OCI-M2 (cell line): ENCODE measurements around the gene HIVEP3.
"Not testable (repeated sequence)": the region's sequence is repeated elsewhere in the genome, so short reads cannot be mapped to it uniquely, and the experiment has no call there.

Experiments
- DNase-seq: peaks from one replicate; lab custom pipeline; 2025; ENCODE audit not compliant: unreplicated experiment; lab: John Stamatoyannopoulos, UW

Gene HIVEP3

DNA sequence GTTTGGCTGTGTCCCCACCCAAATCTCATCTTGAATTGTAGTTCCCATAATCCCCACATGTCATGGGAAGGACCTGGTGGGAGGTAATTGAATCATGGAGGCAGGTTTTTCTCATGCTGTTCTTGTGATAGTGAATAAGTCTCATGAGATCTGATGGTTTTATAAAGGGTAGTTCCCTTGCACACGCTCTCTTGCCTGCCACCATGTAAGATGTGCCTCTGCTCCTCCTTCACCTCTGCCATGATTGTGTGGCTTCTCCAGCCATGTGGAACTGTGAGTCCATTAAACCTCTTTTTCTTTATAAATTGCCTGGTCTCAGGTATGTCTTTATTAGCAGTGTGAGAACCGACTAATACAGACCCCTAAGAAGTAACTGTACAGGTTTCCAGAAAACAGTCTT is 2.5 kb upstream of the HIVEP3 start:
- not testable (repeated sequence) for DNase-seq

DNA sequence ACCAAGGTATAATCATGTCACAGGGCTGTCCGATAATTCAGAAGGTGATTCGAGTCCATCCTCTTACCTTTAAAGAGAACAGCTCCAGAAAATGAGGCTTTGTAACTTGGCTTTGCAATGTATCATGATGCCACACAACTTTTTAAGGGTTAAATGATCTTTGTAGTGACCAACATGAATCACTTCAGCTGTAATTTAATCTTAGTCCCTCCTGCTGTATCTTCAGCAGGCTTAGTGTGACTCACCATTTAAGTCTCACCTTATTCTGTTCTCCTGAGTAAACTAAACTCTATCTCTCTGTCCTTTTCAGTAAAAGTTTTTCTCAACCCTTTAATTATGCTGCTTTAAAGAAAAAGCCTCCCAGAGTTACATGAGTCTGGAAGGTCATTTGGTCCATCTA is 1.9 kb upstream of the HIVEP3 start:
- no peak for DNase-seq

DNA sequence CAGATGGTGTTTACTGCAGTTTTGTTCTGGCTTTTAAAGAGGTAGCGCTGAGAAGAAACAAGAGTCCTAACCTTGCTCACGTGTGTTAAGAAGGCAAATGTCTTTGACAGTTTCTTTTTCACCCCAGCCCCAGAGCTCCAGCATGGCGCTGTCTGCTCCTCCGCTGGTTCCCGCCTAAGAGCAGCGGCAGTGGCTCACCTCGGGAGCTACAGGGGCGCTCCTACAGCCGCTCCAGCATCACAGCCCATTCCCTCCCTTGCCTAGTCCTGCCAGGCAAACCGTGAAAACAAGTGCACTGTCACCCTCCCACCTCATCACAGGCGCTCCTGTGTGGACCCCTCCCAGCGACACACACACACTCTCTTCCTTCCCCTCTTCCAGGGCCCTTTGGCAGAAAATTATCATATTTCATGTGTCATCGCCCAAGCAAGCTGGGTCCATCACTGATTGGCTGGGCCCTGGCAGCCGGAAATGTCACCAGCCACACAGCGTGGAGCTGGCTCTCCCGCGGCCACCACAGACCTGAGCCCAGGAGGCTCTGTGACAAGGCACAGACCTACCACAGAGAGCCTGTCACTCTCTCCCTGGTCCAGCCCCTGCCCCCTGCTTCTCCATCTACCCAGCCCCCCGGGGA is 1.2 kb upstream of the HIVEP3 start:
- DNase-seq = no peak

DNA sequence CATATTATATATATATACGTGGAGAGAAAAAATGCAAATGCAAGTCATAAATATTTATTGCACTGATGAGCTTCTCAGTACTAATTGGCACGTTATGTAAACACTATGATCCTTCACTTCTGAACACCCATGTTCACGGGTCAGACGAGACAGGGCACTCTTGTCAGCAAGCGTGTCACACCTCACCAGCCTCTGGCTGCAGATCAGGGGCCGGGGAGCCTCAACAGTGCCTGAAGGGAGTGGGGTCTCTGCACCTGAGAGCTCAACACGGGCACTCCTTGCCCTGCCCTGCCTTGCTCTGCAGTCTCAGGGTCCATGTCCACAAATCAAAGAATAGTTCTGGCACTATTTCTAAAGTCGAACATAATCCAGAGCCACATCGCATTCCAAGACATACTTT is 409 bp upstream of the HIVEP3 start:
- no peak for DNase-seq

DNA sequence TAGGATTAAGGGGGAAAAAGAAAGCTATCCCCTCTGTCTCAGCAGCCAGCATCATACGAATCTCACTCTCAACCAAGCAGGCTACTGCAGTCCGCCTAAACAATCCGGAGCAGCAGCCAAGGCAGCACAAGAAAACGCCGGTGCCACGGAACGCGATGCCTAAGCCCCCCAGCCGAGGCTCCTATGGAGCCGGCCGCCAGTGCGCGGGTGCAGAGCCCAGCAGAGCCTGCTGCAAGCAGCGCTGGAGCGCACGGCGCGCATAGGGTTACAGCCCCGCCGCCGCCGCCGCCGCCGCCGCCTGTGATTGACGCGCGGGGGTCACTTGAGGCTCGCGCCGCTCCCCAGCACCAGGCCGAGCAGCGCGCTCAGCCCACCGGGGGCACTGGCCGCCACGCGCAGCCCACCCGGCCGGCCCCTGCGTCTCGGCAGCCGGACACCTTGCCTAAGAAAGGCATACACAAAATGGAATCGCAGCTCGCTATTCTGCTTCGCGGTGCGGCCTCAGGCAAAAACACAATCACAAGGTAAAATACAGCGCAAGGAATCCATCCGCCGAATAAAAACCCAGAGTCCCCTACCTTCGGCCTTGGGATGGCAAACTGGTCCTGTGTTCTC is 780 bp downstream of the HIVEP3 start:
- no peak for DNase-seq

DNA sequence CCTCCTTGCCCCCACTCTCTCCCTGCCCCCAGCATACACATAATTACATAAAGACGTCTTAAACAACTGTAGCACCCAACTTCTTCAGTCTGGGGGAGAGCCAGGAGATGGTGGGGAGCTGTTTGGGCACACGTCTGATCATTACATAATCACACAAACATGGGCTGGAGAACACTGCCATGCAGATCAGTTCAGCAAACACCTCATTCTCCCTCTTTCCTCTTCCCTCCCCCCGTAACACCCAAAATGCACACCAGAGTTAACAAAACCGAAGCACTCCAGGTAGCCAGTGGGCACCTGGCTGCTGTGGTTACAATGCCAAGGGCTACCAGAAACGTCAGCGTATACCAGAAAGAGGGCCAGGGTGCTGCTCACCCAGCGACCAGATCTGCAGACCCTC is 1.6 kb downstream of the HIVEP3 start:
- DNase-seq = no peak

DNA sequence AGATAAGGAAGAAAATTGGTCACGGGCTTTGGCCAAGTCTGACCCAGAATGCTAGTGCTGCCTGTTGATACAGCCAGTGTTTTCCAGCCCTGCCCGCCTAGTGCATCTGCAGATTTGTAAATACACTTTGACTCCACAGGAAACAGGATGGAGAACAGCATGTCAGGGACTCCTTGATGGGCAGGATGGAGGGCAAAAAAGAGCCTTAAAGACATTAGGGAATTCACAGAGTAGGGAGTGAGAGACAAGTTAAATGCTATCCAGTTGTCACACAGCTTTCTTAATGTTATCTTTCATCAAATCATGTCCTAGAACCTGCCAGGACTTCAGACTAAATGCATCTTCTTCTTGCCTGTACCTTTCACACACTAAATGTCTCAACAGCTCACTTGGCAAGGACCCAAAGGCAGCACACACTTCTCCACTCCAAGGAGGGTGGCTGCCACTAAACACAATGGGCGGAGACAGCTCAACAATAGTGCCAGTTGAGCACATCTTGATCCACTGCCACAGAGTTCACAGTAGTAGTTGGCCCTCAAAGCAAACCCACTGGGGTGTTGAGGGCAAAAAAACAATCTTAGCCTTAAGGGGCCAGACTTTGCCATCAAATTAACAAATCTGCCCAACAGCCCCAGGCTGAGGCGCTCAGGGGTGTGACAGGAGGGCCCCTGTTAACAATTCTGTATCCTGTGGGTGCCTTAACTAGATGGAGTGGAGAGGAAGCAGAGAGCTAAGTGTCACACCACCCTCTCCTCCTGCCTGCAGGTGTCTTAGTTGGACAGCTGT is 2.7 kb downstream of the HIVEP3 start:
- DNase-seq = no peak

DNA sequence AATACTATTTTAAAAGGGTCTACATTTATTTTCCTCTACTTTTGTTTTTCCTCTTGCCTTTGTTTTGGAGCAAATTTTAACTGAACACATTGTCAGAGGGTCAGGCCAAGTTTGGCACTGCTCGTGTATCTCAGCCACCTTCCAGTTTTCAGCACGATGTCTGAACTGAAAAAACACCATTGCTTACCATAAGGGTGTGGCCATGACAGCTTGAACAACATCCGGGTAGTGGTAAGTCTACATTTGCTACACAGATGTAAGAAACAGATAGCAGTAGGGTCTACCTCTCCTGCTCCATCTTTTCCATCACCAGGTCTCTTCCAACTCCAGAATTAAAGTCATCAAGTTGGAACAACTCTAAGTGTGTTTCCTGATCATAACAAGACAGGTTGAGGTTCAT is 4.2 kb downstream of the HIVEP3 start:
- no peak for DNase-seq

DNA sequence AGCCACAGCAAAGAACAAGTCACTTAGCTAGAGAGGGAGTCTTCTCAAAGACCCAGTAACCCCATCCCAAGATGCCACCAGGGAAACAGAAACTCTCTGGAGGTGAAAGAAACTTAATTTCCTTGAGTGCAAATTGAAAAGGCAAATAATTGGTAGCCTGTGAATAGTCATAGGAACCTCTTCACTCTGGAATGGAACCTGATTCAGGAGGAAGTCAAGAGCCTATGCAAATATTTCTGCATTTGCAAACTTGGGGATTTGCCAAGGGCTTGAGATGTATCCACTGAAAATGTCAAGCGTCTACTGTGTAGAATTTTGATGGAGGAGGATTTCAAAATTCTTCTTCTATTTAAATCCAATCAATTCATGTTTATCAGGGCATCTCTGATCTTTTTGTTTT is 5.7 kb downstream of the HIVEP3 start:
- DNase-seq = no peak

DNA sequence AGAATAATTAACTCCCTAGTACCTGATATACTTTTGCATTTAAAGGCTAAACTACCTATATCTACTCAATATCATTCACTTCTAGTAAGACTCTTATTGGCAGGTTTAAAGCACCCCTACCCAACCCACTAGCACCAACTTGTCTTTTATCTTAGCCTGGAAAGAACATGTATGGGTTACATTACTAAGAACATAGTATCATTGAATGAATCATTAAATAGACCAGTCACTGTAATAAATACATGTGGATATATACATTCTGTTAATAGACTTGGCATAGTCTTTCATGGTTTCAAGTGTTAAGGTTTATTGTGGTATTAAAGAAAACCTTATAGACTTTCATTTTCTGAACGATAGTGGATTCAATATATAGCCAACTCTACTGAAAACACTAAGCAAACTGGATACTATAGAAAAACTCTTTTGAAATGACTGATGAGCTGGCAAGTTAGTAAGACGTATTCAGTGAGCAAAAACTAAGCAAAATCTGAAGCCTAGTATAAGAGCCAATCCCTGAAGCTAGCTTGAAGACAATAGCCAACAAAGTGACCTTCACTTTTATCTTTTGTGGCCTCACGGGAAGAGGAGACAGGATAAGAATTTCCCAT is 10.3 kb downstream of the HIVEP3 start:
- no peak for DNase-seq

DNA sequence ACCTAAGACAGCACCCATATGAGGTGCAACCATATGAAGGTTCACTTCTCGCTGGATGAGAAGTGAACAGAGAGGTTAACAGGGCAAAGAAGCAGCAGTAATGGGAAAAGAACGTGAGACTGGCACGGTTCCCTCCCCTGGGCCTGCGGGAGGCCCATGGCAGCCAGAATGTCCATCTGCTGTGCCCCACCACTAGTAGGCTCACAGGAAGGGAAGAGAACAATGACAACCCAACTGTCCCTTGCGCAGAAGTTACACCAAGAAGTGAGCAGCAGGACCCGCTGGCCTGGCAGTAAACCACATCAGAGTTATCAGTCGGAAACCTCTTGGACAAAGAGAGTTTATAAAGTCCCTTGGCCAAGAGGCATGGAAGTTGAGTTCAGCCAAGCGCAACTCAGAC is 11.3 kb downstream of the HIVEP3 start:
- no peak for DNase-seq

DNA sequence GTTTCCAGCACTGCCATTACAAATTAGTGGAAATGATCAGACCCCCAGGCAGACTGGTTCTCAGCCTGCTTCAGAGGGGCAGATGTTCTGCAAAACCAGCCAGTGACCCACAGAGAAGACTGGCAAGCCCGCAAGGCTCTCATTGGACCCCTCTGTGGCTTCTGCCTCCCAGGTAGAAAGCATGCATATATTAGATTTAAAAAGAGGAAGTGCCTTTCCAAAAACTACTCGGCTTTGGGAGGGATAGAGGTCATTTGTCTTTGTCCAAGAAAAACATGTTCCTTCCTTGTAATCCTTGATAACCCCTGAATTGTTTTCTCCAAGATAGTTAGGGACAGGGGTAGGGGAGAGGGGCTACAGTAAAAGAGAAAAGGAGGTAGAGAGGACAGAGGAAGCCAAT is 11.8 kb downstream of the HIVEP3 start:
- DNase-seq = no peak

DNA sequence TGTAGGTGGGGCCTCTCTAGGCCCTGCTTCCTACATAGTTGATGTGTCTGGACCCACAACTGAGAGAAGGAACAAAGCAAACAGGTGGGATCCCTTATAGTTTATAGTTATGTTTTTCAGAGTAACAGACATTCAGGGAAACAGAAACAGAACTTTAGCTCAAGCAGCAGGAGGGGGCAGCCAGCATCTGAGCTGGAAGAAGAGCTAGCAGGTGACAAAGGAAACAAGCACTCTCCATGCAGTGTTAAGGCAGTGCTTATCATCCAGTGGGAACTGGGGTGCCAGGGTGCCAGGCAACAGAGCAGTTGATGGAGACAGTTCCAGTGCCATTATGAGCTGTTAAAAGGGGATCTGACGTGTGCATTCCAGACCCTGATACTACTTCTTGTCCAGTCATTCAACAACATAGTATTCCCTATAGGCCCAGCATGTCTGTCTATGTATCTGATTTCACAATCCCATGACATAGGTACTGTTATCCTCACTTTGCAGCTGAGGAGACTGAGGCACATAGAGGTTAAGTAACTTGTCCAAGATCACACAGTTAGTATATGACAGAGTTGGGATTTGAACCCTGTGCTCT is 13.5 kb downstream of the HIVEP3 start:
- no peak for DNase-seq

DNA sequence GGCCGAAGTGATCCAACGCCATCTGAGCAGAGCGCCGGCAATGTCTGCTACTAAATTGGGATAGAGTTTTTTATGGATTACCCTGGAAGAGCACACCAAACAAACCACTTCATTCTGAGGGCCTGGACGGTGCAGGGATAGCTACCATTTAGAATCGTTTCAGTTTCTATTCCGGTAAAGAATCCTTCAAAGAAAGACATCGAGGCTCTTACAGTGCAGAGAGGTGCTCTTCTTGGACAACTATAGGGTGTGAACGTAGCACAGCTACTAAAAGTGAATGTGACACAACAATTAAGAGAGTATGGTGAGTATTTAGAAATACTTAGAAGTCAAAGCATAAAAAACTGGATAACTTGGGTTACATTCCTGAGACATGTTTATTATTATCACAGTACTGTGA is 16.1 kb downstream of the HIVEP3 start:
- no peak for DNase-seq

DNA sequence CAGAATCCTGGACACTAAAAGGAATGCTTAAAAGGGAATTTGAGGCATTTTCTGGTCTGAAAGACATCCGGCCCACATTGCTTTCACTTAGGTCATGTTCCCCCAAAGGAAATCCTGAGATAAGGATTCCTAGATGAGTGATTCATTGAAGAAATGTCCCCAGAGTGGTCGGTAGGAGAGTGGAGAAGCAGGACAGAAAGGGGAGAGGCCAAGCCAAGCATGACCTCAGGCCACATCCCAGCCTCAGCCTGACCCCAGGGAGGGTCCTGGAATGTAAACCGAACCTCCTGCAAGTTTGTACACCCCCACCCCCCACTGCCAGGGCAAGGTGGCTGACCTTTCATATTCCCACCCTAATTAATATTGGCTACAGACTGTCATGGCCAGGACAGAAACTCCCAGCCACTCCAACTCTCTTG is 16.6 kb downstream of the HIVEP3 start:
- no peak for DNase-seq

DNA sequence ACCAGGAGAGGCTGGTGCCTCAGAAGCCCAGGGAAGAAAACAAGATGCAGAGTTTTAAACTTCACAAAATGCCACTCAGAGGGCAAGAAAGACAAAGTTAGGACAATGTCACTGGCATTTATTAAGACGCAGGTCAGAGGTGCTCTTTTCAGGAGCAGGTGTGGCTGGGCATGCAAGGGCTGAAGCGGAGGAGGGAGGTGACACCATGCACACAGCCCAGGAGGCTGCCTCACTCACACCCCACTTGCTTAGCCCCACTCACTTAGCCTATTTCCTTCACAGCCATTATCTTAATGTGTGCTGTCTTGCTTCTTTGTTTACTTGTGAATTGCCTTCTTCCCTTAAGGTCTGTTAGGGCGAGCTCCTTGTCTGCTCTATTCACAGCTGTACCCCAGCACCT is 17.2 kb downstream of the HIVEP3 start:
- DNase-seq = no peak

DNA sequence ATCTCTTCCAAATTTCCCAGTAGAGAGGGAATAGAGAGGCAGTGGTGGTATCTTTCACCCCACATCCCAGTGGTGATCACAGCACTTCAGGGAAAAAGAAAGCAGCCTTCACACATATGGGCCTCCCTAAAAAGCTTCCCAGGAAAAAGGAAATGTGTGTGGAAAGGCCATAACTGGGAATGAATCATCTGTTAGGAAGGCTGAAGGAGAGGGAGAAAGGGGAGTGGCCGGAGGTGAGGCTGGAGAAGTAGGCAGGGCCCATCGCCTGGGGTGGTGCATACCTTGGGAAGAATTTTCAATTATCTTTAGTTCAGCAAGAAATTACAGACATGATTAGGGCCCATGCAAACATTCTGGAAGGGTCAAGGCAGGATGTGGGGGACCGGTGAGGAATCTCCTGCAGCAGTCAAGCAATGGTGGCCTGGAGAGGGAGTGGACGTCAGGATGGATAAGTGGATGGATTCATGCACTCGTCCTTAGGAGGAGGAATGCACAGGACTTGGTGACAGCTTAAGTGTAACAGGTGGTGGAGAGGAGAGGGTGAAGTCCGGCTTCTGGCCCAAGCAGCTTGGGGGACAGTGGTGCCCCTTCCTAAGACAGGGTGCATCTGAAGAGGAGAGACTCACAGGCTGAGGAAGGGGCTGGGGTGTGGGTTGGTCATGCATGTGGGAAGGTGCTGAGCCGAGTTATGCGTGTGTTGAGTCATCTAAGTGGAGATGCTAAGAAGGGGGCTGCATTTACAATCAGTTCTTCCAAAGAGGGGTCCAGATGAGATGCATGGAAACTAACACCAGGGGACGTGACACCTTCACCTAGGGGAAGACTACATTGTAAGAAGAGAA is 17.9 kb downstream of the HIVEP3 start:
- DNase-seq = no peak

DNA sequence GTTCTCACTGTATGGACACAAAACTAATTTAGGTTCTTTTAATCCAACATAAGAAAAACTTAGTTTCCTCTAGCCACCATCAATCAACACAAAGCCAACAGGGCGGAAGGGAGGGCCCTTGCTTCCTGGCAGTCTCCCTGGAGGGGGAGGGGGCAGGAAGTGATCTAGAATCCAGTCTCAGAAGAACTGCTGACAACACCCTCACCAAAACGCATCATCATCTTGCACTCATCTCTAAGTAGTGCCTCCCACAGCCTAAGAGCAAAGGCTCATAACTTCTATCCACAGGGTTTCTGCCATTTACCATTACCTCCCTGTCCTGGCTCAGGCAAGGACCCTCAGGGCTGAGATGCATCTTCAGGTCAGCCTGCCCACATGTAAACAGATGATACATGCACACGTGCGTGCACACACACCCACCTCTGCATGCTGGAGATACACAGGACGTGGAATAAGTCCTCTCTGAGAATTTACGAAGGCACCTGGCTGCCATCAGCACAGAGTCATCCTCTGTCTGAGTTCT is 20.5 kb downstream of the HIVEP3 start:
- DNase-seq = no peak

DNA sequence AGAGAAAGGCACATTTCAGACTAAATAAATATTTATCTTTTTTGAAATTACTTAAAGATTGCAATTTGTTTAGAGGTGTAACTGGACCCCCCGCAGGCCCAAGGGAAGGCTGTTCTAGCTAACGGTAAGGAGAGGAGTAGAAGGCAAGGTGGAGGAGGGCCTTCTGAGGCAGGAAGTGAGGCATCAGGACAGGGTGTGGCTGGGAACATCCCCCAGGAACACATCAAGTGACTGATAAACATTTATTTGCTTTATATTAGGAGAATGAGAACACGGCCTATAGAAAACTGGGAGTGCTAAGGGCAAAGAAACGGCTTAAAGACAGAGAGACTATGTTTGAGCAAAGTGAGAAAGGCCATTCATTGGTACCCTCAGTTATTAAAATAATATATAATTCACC is 23.2 kb downstream of the HIVEP3 start:
- no peak for DNase-seq

DNA sequence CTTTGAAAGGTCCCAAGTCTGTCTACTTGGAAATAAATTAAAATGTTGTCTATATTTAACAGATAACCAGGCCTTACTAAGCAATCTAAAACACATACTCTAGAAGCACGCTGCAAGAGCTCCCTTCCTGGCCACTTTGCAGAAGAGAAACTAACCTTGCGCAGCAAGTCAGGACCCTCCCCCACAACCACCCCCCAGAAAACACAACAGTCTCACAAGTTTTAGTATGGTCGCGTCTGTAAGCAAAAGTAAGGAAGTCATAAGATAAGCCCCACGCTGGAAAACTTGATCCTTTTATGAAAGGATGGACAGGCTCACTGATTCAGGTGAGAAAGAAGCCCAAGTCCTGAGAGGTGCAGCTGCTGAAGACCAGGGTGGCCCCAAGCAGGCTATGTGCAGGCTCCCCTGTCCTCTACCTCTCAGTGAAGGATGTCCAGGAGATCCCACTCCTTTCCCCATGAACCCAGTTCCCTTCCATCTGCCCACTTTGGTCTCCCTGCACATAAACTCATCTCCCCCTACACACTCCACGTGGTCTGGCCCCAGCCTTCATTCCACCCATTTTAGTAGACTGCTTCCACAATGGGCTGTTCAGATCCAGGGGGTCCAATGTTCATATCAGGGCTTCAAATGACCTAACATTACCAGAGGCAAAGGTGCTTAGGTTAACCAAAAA is 23.8 kb downstream of the HIVEP3 start:
- no peak for DNase-seq
